HG03558 (cell line): ENCODE results near the gene RNF150.
"Not testable (repeated sequence)": the region's sequence is repeated elsewhere in the genome, so short reads cannot be mapped to it uniquely, and the experiment has no call there.

ENCODE experiments used
- ATAC-seq: cut with Tn5 transposase; IDR thresholded peaks from one replicate; pipeline ENCODE4 v1.9.1; 2021; ENCODE audit warnings: moderate number of reproducible peaks; ENCODE audit not compliant: unreplicated experiment; ENCODE audit errors: extremely low read depth

The RNF150 gene

DNA sequence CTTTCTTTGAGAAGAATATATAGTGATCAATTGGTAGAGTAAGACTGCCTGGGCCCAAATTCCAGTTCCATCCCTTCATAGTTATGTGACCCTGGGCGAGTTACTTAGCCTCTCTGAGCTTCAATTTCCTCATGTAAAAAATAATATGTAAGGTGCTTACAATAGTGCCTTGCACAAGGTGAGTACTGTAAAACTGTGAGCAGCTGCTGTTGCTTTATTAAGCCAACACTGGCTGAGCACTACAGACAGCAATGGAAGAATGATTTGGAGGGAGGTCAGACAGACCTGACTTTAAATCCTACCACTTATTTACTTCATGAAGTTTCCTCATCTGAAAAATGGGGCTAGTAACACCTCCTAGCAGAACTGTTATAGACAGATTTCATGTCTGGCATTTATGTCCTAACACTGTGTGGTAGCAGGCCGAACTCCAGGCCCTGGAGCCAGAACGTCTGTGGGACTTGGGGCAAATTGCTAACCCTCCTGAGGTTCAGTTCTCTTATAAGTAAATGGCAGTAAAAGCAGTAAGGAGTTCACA lies 53.8 kb downstream of the RNF150 start:
- ATAC-seq = no peak

DNA sequence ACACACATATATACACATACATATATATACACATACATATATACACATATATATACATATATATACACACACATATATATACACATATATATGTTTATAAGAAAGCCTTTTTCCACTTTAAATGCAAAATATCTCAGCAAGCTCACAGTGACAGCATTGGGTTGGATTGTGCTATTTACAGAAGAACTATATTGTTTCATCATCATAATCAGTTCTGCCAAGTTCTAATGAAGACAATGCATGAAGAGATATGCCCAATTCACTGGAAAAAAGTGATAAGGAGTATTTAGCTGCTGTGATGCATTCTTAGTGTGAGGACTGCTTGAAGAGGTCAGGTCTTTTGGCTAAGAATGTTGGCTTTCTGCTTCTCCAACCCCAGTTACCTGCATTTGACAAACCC lies 54.4 kb downstream of the RNF150 start:
- ATAC-seq = no peak

DNA sequence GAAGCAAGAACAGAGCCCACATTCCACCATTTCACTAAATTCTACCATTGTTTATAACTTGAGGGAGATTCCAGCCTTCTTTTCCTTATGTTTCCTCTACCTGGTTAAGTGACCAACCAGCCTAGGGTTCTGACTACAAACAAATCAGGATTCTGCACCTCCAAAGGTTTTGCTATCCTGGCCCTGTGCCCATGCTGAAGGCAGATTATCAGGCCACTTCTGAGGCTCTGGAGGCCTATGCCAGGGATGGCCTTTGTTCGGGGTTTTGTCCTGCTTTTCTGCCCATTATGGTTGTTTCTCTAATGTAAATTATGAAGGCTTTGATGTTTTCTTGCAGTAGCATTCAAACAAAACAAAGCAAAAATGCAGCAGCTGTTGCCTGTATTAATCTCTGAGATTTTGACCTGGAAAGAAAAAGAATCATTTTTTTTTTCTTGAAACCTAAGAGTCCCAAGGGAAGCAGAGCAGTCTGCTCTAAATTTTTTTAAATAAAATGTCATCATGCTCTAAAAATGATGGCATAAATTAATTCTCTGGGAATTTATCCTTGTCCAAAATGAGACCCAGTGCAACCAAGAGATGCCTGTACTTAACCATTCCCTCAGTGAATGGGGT lies 55.6 kb downstream of the RNF150 start:
- no peak for ATAC-seq

DNA sequence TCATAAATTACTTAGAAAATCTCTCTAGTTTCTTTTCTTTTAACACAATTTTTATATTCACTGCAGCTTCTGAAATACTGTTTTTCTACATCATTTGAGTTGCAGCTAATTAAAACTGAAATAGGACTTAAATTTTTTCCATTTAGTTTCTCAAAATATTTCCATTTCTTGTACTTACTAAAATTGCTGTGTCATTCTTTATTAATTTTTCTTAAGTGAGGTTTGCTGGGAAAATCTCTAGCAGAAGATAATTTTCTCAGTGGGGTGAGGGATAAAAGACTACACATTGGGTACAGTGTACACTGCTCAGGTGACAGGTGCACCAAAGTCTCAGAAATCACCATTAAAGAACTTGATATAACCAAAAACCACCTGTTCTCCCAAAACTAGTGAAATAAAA lies 57.7 kb downstream of the RNF150 start:
- no peak for ATAC-seq

DNA sequence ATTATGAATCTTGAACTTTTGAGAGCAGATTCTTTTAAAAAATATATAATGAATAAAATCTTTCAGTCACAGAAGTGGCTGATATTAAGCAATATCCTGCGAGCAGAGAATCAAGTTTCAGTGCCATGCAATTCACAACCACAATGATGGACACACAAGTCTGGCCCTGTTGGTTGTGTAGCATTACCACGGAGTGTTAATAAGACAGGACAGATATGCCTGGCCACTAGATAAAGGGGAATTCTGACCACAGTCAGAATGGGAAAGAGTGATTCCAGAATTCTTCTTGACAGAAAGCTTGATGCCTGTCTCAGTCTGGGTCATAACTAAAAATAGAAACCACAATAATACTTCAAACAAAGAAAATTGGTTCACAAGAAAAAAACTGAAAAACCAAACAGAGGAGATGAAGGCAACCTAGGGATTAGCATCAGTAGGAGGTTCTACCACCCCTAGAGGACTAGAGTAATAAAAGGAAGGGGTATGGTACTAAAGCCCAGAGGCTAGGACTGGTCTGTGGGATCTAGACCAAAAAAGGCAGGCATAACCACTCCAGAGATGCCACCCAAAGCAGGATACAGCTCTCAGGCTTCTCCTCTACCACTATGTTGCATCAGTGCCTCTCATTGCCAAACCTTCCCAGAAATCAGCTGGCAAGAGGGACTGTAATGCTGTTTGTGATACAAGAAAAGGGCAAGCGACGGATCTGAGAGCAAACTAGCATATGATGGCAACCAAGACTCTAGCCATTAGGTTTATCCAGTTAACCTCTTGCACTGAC lies 59.0 kb downstream of the RNF150 start:
- ATAC-seq = no peak

DNA sequence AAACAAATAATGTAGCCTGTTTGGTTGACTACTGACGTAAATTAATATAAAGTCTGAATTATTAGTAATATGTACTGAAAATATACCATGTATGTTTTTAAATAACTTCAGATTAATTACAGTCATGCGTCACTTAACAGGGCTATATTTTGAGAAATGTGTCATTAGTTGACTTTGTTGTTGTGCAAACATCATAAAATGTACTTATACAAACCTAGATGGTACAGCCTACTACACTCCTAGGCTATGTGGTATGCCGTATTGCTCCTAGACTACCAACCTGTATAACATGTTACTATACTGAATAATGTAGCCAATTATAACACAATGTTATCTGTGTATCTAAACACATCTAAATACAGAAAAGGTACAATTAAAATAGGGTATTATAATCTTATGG lies 66.6 kb downstream of the RNF150 start:
- no peak for ATAC-seq

DNA sequence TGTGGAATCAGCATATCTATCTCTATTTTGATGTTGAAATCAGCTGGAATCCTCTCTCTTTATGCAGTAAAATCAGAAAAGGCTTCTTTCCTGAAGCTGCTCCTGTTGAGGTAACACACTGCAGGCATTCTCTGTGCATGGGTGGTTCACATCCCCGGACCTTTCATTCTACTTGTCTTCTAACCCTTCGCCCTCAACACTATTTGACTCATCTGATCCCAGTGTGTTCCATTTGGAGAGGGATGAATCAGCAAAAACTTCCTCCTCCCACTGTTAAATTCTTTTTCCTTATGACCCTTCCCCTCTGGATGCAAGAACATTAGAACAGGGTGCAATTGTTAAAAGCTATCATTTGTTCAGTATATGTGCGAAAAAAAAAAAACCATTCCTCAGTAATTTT lies 67.4 kb downstream of the RNF150 start:
- ATAC-seq = no peak

DNA sequence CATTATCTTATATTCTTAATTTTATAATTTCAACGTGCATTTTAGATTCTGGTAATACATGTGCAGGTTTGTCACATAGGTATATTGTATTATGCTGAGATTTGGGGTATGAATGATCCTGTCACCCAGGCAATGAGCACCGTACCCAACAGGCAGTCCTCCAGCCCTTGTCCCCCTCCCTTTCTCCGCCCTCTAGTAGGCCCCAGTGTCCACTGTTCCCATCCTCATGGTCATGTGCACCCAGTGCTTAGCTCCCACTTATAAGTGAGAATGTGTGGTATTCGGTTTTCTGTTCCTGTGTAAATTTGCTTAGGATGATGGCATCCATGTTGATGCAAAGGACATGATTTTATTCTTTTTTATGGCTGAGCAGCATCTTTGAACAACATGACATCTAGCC lies 70.6 kb downstream of the RNF150 start:
- ATAC-seq = no peak

DNA sequence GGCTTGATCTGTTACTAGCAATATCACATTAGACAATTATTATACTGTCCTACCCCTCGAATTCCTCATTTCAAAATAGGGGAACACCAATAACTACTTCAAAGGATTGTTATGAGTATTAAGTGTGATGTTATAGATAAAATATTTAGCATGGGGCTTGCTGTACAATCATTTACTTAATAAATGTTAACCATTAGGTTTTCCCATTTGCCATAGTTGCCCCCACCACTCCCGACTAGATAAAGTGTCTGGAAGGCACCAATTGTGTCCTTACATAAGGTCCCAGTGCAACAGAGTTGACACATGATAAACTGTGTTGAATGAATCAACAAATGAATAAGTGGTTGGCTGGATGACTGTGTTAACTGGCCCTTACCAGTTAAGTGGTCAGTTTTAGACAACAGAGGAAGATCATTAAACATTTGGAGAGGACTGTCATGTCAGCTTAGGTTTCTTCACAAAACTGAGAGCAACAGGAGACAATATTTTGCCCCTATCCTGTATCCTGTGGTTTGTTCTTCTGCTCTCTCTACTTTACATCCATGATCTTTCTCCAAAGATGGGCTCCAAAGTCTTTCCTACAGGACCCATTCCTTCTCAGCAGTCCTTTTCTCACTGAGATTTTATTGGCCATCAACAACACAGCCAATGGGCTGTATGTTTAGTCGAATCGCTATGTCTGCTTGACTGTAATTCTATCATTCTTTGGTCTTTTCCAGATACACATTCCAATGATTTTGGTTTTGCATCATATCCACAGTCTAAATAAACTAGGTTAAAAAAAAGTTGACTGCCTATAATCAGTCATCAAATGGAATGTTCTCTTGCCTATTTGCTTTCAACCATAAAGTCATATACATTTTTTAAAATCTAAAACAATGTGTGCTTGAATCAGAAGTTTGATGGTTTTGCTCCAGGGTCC lies 74.4 kb downstream of the RNF150 start:
- no peak for ATAC-seq

DNA sequence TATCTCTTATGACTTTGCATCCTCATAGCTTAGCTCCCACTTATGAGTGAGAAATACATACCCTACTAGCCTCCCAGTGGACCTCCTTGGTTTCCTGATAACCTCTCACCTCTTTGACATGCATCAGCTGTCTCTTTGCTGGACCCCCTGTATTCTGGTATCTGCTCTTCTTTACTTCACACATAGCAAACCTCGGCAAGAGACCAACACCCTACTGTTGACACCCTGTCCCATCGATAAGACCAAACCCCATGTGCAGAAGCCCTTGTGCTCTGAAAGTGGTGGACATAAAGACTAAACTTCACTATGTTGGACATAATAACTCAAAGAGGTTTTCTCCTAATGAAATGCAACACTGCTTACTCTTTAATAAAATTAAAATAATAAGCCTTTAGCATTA lies 75.7 kb downstream of the RNF150 start:
- no peak for ATAC-seq

DNA sequence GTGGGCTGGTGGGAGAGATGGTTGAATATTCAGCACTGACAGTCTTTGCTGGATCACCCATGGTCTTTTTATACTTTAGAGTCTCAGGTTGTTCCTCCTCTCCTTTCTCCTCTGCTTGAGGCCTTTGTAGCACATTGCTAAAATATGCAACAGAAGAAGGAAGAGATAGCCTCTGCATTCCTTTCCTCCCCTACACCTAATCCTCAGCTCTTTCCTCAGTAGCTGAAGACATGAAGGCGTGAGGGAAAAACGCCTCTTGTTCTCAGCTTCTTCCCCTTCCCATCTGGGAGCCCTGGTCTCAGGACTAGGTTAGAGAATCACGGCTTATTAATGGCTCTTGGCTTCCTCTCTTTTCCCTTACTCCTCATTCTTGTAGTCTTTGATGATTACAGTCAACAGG lies 76.8 kb downstream of the RNF150 start:
- no peak for ATAC-seq

DNA sequence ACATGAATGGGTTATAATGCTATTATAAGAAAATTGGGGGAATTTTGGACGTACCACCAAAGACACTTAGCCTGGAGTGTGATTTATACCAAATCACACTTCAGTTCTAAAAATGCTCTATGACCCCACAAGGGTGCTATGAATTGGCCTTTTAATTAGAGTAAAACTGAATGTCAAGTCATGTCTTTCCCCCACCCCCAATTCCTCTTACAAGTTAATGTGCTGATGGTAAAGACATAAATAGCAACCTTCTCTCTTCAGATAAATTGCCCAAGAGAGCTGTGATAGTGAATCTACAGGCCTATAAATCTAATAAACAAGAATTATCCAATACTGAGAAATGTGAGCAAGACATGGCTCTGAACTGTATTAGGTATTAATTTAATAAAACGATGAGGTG lies 78.8 kb downstream of the RNF150 start:
- no peak for ATAC-seq

DNA sequence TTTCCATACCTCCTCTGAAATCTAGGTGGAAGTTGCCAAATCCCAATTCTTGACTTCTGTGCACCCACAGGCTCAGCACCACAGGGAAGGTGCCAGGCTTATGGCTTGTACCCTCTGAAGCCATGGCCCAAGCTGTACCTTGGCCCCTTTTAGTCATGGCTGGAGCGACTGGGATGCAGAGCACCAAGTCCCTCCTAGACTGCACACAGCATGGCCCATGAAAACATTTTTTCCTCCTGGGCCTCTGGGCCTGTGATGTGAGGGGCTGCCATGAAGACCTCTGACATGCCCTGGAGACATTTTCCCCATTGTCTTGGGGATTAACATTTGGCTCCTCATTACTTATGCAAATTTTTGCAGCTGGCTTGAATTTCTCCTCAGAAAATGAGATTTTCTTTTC lies 82.3 kb downstream of the RNF150 start:
- ATAC-seq = not testable (repeated sequence)

DNA sequence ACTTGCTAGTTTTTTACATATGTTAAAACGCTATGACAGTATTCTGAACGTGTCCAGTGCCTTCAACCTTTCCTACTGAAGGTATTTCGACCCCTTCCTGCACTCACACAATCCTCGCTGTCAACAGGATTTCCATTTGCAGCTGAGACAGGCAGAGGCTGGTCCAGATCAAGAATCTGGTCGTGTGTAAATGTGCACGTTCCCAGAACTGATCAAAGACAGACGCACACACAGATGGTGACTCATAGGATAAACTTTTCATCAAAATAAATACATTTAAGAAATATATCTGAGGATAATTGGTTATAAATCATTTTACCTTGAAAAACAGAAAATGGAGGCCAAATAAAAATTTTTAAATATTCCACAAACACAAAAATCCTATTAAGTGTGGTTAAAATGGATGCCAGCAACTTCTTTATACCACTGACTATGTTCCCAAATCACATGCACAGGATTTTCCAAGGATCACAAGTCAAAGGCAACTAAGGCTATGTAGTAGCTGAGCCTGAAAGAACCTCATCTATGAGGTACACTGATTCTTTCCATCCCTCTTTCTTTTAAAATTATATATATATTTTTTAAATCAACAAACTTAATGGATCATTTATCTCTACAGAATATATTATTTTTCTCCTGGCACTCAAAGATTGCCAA lies 85.9 kb downstream of the RNF150 start:
- ATAC-seq = no peak

DNA sequence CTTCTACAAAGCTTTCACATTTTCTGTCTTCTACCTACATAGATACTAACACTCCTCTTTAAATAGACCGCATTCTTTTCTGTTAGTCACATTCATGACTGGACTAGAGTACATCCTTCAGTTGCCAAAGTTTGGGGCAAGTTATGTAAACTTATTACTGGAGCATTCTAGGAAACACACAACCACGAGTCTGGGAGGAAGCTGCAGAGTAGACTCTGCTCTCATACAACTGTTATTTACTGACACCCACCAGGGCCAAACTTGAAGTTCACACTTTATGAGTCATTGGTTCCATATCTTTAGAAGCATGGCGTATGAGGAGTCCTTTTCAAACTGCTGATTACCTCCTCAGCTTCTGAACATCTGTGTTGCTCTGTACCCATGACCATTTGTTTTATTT lies 87.0 kb downstream of the RNF150 start:
- no peak for ATAC-seq

DNA sequence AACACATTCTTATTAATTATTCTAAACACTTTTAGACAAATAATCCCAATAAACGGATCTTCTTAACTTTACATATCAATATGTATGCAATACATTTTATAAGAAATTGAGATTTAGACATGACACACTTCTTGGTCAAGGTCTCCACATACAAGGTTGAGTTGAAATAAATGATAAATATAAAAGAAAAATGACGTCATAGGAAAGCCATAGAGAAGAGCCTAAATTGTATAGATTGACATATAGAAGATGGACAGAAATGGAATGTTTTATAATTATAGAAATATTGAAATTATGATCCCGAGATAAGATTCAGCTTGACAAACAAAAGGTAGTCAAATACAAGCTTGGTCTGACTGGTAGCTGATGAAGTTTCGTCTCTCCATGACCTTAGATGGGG lies 87.4 kb downstream of the RNF150 start:
- ATAC-seq = no peak

DNA sequence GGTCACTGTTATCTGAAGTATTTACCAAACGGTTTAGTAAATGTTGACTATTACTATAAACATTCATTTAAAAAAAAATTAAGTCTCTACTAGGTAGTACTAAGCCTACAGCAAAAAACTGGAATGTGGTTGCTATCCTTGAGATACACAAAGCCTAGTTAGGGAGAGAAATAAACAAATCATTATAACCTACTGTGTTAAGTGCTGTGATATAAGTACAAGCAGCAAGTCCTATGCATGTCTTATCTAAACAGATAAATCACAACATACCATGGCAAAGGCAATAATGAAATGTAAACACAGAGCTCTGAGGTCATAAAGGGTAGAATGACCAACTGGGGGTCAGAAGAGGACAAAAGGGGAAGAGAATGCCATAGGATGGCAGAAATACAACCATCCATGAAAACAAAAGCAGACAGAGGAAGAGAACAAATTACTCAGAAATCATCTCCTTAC lies 92.2 kb downstream of the RNF150 start:
- ATAC-seq = no peak

DNA sequence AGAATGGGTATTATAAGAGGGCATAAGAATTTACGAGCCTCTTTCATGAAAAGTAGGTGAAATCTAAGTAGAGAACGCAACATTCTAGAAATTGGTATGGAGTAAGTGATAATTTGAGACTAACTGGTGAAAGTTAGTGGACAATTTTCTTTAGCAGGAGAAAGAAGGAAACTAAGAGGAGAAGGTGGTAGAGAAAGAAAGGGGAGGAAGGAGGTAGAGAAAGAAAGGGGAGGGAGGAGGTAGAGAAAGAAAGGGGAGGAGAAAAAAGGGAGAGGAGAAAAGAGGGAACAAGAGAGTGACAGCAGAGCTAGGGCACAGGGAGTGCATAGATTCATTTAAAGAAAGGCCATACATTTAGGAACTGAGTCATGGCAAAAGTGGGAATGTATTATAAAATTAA lies 94.1 kb downstream of the RNF150 start:
- no peak for ATAC-seq

DNA sequence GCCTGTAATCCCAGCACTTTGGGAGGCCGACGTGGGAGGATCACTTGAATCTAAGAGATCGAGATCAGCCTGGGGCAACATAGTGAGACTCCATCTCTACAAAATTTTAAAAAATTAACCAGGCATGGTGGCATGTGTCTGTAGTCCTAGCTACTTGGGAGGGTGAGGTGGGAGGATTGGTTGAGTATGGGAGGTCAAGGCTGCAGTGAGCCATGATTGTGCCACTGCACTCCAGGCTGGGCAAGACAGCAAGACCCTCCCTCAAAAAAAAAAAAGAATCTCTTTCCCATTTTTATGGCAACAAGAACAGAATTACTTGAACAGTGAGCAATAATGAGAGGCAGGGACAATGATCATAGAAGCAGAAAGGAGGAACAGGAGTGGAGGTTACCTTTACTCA lies 94.8 kb downstream of the RNF150 start:
- ATAC-seq = no peak

DNA sequence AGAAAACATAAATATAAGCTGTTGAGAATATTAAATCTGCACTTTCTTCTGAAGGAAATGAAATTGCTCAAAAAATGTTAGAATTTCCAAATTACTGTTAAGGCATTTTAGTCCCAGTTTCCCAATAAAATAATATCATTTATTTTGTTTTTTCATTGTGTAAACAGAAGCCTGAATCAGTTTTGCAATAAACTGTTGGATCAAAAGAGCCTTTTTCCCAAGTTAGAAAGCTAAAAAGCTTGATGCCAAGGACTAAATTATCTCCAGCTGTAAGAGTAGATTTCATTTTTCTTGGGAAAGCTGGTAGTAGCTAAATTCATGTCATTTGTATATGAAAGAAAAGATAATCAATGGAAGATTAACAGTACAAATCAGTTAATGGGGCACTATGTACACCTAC lies 95.8 kb downstream of the RNF150 start:
- ATAC-seq = no peak
